ENCODE data around the gene SHOX. TPM values are rescaled to one million over a fixed set of nuclear protein-coding genes. Genes with fewer than 3 reads are reported as not detected.
"Not testable (repeated sequence)": the region's sequence is repeated elsewhere in the genome, so short reads cannot be mapped to it uniquely, and the experiment has no call there.

SHOX gene
- polyA plus RNA-seq, 3 donors: not detected

GRCh38 chrX:617401-617800 lies 13.2 kb upstream of the SHOX start:
- 42% methylated on average over 2 of the region's 7 CpGs for WGBS (ENCODE audit: insufficient coverage)
- Histone ChIP-seq H3K4me1 (ENCODE audit: control insufficient read depth in 1 of 2, insufficient read depth in 2 of 2, low read length in 2 of 2) (no peaks in the 10 kb centered on the region), H3K4me2 (replicated peaks; ENCODE audit: extremely low read depth, low read length, poor library complexity, severe bottlenecking) (no peak overlapping the region), H2AFZ (ENCODE audit: insufficient read depth, low read depth, low read length, poor library complexity, severe bottlenecking) (no peak overlapping the region), H3K4me3 (replicated peaks in 1 of 3; ENCODE audit: low read depth in 2 of 3, low read length in 3 of 3) (no peak overlapping the region), H3K27ac (ENCODE audit: low read depth in 1 of 2, low read length in 2 of 2) (no peak overlapping the region), H3K9me3 (replicated peaks in 1 of 2; ENCODE audit: control insufficient read depth in 1 of 2, insufficient read depth in 1 of 2, low read length in 2 of 2) (no peaks in the 10 kb centered on the region), H3K9ac (ENCODE audit: insufficient read depth, low read length, poor library complexity, severe bottlenecking) (no peak overlapping the region), H3K27me3 (ENCODE audit: control insufficient read depth in 2 of 2, insufficient read depth in 2 of 2, low read length in 2 of 2) (peaks cover 0 to 24% of the 10 kb centered on the region in 2 donors), H4K20me1 (ENCODE audit: insufficient read depth, low read length) (no peaks in the 10 kb centered on the region), H3K79me2 (ENCODE audit: insufficient read depth, low read length) (no peaks in the 10 kb centered on the region), H3K36me3 (replicated peaks in 1 of 2; ENCODE audit: control insufficient read depth in 1 of 2, insufficient read depth in 2 of 2, low read length in 2 of 2) (no peaks in the 10 kb centered on the region)
- intact Hi-C loops (cut with micrococcal nuclease): no loop called here
- Mint-ChIP-seq H3K27ac (no peak overlapping the region), H3K4me1 (no peaks in the 10 kb centered on the region), H3K9me3 (peaks cover 0 to 5% (median 2%) of the 10 kb centered on the region in 7 donors), H3K4me3 (no peak overlapping the region), H3K36me3 (no peaks in the 10 kb centered on the region), H3K27me3 (ENCODE audit: low read depth in 3 of 3) (peaks cover 27 to 35% (median 30%) of the 10 kb centered on the region in 3 donors)
- no peak for DNase-seq
- no peak for TF ChIP-seq CTCF (IDR thresholded peaks at IDR 0.05)

- H3K79me2 ChIP-seq (ENCODE audit: insufficient read depth, low read length): no peaks in the 10 kb centered on the region
- Mint-ChIP-seq H3K27me3 (ENCODE audit: low read depth in 3 of 3) (peaks cover 32 to 39% (median 35%) of the 10 kb centered on the region in 3 donors), H3K4me3 (no peak overlapping the region), H3K27ac (no peak overlapping the region), H3K36me3 (no peaks in the 10 kb centered on the region), H3K9me3 (peaks cover 0 to 5% (median 2%) of the 10 kb centered on the region in 7 donors), H3K4me1 (no peaks in the 10 kb centered on the region)
- no peak overlapping the region for H2AFZ ChIP-seq (ENCODE audit: insufficient read depth, low read depth, low read length, poor library complexity, severe bottlenecking)
- H3K4me3 ChIP-seq (replicated peaks in 1 of 3; ENCODE audit: low read depth in 2 of 3, low read length in 3 of 3): no peak overlapping the region
- no peaks in the 10 kb centered on the region for H3K4me1 ChIP-seq (ENCODE audit: control insufficient read depth in 1 of 2, insufficient read depth in 2 of 2, low read length in 2 of 2)
- 74% methylated on average over 6 of the region's 8 CpGs for WGBS (ENCODE audit: insufficient coverage)
- intact Hi-C loops (cut with micrococcal nuclease): no loop called here
- H3K4me2 ChIP-seq (replicated peaks; ENCODE audit: extremely low read depth, low read length, poor library complexity, severe bottlenecking): no peak overlapping the region
- no peak for TF ChIP-seq CTCF (IDR thresholded peaks at IDR 0.05)
- H3K27ac ChIP-seq (ENCODE audit: low read depth in 1 of 2, low read length in 2 of 2): no peak overlapping the region
- no peak for DNase-seq
- H3K27me3 ChIP-seq (ENCODE audit: control insufficient read depth in 2 of 2, insufficient read depth in 2 of 2, low read length in 2 of 2): peaks cover 0 to 27% of the 10 kb centered on the region in 2 donors
- no peaks in the 10 kb centered on the region for H4K20me1 ChIP-seq (ENCODE audit: insufficient read depth, low read length)
- H3K9me3 ChIP-seq (replicated peaks in 1 of 2; ENCODE audit: control insufficient read depth in 1 of 2, insufficient read depth in 1 of 2, low read length in 2 of 2): no peaks in the 10 kb centered on the region
- no peak overlapping the region for H3K9ac ChIP-seq (ENCODE audit: insufficient read depth, low read length, poor library complexity, severe bottlenecking)
- no peaks in the 10 kb centered on the region for H3K36me3 ChIP-seq (replicated peaks in 1 of 2; ENCODE audit: control insufficient read depth in 1 of 2, insufficient read depth in 2 of 2, low read length in 2 of 2)
Measured at GRCh38 chrX:617891-618290, 12.7 kb upstream of the SHOX start.

GRCh38 chrX:618304-618703 lies 12.3 kb upstream of the SHOX start:
- H3K9me3 Mint-ChIP-seq; DNase-seq; H3K4me1 Mint-ChIP-seq; H3K4me3 ChIP-seq (replicated peaks in 1 of 3; ENCODE audit: low read depth in 2 of 3, low read length in 3 of 3); H3K4me1 ChIP-seq (ENCODE audit: control insufficient read depth in 1 of 2, insufficient read depth in 2 of 2, low read length in 2 of 2); H4K20me1 ChIP-seq (ENCODE audit: insufficient read depth, low read length); H3K36me3 ChIP-seq (replicated peaks in 1 of 2; ENCODE audit: control insufficient read depth in 1 of 2, insufficient read depth in 2 of 2, low read length in 2 of 2); H3K27ac ChIP-seq (ENCODE audit: low read depth in 1 of 2, low read length in 2 of 2); H3K79me2 ChIP-seq (ENCODE audit: insufficient read depth, low read length); H3K36me3 Mint-ChIP-seq; H3K4me2 ChIP-seq (replicated peaks; ENCODE audit: extremely low read depth, low read length, poor library complexity, severe bottlenecking); H3K27ac Mint-ChIP-seq; intact Hi-C loops (cut with micrococcal nuclease); H3K9ac ChIP-seq (ENCODE audit: insufficient read depth, low read length, poor library complexity, severe bottlenecking); H2AFZ ChIP-seq (ENCODE audit: insufficient read depth, low read depth, low read length, poor library complexity, severe bottlenecking); H3K9me3 ChIP-seq (replicated peaks in 1 of 2; ENCODE audit: control insufficient read depth in 1 of 2, insufficient read depth in 1 of 2, low read length in 2 of 2): not testable (repeated sequence)
- H3K27me3 ChIP-seq (ENCODE audit: control insufficient read depth in 2 of 2, insufficient read depth in 2 of 2, low read length in 2 of 2): peaks cover 0 to 30% of the 10 kb centered on the region in 2 donors
- peaks cover 36 to 41% (median 39%) of the 10 kb centered on the region in 3 donors for H3K27me3 Mint-ChIP-seq (ENCODE audit: low read depth in 3 of 3)
- H3K4me3 Mint-ChIP-seq: peak overlapping the region in 1 of 2 donors; percentile 63

Measured in CD14-positive monocyte (primary cell).